ENCODE measurements around the gene LOX. TPM values are rescaled to one million over a fixed set of nuclear protein-coding genes. Genes with fewer than 3 reads are reported as not detected.

Gene LOX
- total and polyA plus RNA-seq, 2 experiments from 2014 or later: 1.5 to 1.8 TPM

DNA sequence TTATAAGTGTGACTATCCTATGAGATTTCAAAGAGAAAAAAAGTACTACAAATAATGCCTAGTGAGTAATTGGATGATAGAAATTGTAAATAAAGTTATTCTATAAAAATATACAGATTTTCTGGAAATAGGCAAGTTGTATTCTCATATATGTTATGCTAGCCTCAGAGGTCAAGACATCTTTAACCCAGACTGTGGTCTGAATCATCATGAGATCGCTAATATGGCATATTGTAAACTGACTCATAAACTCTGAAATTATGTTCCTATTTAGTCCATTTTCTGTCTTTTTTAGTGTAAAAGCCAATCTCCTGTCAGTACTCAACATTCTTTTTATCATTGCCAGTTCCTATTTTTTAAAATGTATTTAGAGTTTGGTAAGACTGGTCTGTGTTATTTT is 14.2 kb downstream of the LOX start:
- H4K20me1 ChIP-seq (replicated peaks; ENCODE audit: insufficient read depth): no peaks in the 10 kb centered on the region
- Mint-ChIP-seq H3K27ac (no peak overlapping the region), H3K4me3 (no peak overlapping the region), H3K27me3 (ENCODE audit: insufficient read depth, low read depth, poor library complexity) (peaks cover 2% of the 10 kb centered on the region), H3K4me1 (peaks cover 11% of the 10 kb centered on the region), H3K9me3 (no peaks in the 10 kb centered on the region), H3K36me3 (ENCODE audit: low read depth) (no peaks in the 10 kb centered on the region)
- no peak overlapping the region for H3K4me2 ChIP-seq
- no peaks in the 10 kb centered on the region for H3K9me2 ChIP-seq (ENCODE audit: insufficient read depth)
- H3K27ac ChIP-seq (ENCODE audit: low read depth): no peak overlapping the region
- ATAC-seq: no peak
- H3K4me1 ChIP-seq (ENCODE audit: insufficient read depth): no peaks in the 10 kb centered on the region
- no peaks in the 10 kb centered on the region for H3K27me3 ChIP-seq (ENCODE audit: insufficient read depth)
- no peaks in the 10 kb centered on the region for H3K36me3 ChIP-seq (ENCODE audit: insufficient read depth)
- no peak overlapping the region for H2AFZ ChIP-seq
- DNase-seq (ENCODE audit: low spot score): no peak
- H3K4me3 ChIP-seq: no peak overlapping the region
- TF ChIP-seq CREB1 (CRISPR knock-in tag; IDR thresholded peaks at IDR 0.05; ENCODE audit: low read depth): no peak
- TF ChIP-seq, protein P1, sequence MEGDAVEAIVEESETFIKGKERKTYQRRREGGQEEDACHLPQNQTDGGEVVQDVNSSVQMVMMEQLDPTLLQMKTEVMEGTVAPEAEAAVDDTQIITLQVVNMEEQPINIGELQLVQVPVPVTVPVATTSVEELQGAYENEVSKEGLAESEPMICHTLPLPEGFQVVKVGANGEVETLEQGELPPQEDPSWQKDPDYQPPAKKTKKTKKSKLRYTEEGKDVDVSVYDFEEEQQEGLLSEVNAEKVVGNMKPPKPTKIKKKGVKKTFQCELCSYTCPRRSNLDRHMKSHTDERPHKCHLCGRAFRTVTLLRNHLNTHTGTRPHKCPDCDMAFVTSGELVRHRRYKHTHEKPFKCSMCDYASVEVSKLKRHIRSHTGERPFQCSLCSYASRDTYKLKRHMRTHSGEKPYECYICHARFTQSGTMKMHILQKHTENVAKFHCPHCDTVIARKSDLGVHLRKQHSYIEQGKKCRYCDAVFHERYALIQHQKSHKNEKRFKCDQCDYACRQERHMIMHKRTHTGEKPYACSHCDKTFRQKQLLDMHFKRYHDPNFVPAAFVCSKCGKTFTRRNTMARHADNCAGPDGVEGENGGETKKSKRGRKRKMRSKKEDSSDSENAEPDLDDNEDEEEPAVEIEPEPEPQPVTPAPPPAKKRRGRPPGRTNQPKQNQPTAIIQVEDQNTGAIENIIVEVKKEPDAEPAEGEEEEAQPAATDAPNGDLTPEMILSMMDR (conservative IDR thresholded peaks at IDR 0.05; ENCODE audit: low read depth in 2 of 2): no peak
- no peak for TF ChIP-seq ZNF114 (CRISPR knock-in tag; IDR thresholded peaks at IDR 0.05)
- no peaks in the 10 kb centered on the region for H3F3A ChIP-seq (replicated peaks; ENCODE audit: low read depth)
- H3K79me2 ChIP-seq (replicated peaks; ENCODE audit: insufficient read depth): no peaks in the 10 kb centered on the region

DNA sequence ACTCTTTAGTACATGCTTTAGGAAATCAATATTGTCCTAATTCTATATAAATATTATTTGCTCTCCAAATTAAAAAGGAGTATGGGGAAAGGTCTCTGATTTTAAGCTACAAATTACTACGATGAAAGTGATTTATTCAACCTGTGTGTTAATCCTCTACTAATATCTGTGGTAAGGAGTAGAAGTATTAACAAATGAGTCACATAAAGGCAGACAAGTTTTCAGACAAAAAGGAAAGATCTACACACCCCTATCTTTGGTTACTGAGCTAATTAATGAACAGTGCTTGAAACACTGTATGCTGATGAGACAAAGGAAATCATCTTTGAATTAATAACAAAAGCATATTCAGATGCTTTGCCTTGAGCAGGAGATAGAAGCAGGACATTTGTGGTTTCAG is 15.9 kb downstream of the LOX start:
- H3K4me3 Mint-ChIP-seq: no peak overlapping the region
- H3F3A ChIP-seq (replicated peaks; ENCODE audit: low read depth): no peaks in the 10 kb centered on the region
- no peaks in the 10 kb centered on the region for H4K20me1 ChIP-seq (replicated peaks; ENCODE audit: insufficient read depth)
- H3K4me2 ChIP-seq: no peak overlapping the region
- ATAC-seq (no peak), DNase-seq (ENCODE audit: low spot score) (no peak)
- peaks cover 2% of the 10 kb centered on the region for H3K27me3 Mint-ChIP-seq (ENCODE audit: insufficient read depth, low read depth, poor library complexity)
- no peak overlapping the region for H2AFZ ChIP-seq
- H3K4me1 Mint-ChIP-seq: peaks cover 11% of the 10 kb centered on the region; the same call in 2 of the 3 replicates
- no peaks in the 10 kb centered on the region for H3K79me2 ChIP-seq (replicated peaks; ENCODE audit: insufficient read depth)
- no peaks in the 10 kb centered on the region for H3K9me3 Mint-ChIP-seq
- no peak overlapping the region for H3K27ac ChIP-seq (ENCODE audit: low read depth)
- H3K36me3 Mint-ChIP-seq (ENCODE audit: low read depth): no peaks in the 10 kb centered on the region
- no peaks in the 10 kb centered on the region for H3K36me3 ChIP-seq (ENCODE audit: insufficient read depth)
- H3K9me2 ChIP-seq (ENCODE audit: insufficient read depth): no peaks in the 10 kb centered on the region
- no peaks in the 10 kb centered on the region for H3K27me3 ChIP-seq (ENCODE audit: insufficient read depth)
- H3K4me1 ChIP-seq (ENCODE audit: insufficient read depth): no peaks in the 10 kb centered on the region
- no peak overlapping the region for H3K27ac Mint-ChIP-seq
- no peak overlapping the region for H3K4me3 ChIP-seq
- TF ChIP-seq, protein P1 (conservative IDR thresholded peaks at IDR 0.05; ENCODE audit: low read depth in 2 of 2): no peak
- TF ChIP-seq, protein P2, sequence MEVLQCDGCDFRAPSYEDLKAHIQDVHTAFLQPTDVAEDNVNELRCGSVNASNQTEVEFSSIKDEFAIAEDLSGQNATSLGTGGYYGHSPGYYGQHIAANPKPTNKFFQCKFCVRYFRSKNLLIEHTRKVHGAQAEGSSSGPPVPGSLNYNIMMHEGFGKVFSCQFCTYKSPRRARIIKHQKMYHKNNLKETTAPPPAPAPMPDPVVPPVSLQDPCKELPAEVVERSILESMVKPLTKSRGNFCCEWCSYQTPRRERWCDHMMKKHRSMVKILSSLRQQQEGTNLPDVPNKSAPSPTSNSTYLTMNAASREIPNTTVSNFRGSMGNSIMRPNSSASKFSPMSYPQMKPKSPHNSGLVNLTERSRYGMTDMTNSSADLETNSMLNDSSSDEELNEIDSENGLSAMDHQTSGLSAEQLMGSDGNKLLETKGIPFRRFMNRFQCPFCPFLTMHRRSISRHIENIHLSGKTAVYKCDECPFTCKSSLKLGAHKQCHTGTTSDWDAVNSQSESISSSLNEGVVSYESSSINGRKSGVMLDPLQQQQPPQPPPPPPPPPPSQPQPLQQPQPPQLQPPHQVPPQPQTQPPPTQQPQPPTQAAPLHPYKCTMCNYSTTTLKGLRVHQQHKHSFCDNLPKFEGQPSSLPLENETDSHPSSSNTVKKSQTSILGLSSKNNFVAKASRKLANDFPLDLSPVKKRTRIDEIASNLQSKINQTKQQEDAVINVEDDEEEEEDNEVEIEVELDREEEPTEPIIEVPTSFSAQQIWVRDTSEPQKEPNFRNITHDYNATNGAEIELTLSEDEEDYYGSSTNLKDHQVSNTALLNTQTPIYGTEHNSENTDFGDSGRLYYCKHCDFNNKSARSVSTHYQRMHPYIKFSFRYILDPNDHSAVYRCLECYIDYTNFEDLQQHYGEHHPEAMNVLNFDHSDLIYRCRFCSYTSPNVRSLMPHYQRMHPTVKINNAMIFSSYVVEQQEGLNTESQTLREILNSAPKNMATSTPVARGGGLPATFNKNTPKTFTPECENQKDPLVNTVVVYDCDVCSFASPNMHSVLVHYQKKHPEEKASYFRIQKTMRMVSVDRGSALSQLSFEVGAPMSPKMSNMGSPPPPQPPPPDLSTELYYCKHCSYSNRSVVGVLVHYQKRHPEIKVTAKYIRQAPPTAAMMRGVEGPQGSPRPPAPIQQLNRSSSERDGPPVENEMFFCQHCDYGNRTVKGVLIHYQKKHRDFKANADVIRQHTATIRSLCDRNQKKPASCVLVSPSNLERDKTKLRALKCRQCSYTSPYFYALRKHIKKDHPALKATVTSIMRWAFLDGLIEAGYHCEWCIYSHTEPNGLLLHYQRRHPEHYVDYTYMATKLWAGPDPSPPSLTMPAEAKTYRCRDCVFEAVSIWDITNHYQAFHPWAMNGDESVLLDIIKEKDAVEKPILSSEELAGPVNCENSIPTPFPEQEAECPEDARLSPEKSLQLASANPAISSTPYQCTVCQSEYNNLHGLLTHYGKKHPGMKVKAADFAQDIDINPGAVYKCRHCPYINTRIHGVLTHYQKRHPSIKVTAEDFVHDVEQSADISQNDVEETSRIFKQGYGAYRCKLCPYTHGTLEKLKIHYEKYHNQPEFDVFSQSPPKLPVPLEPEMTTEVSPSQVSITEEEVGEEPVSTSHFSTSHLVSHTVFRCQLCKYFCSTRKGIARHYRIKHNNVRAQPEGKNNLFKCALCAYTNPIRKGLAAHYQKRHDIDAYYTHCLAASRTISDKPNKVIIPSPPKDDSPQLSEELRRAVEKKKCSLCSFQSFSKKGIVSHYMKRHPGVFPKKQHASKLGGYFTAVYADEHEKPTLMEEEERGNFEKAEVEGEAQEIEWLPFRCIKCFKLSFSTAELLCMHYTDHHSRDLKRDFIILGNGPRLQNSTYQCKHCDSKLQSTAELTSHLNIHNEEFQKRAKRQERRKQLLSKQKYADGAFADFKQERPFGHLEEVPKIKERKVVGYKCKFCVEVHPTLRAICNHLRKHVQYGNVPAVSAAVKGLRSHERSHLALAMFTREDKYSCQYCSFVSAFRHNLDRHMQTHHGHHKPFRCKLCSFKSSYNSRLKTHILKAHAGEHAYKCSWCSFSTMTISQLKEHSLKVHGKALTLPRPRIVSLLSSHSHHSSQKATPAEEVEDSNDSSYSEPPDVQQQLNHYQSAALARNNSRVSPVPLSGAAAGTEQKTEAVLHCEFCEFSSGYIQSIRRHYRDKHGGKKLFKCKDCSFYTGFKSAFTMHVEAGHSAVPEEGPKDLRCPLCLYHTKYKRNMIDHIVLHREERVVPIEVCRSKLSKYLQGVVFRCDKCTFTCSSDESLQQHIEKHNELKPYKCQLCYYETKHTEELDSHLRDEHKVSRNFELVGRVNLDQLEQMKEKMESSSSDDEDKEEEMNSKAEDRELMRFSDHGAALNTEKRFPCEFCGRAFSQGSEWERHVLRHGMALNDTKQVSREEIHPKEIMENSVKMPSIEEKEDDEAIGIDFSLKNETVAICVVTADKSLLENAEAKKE (CRISPR knock-in tag; IDR thresholded peaks at IDR 0.05): no peak
- TF ChIP-seq NANOG (IDR thresholded peaks at IDR 0.05; ENCODE audit: borderline replicate concordance) (no peak), STAT1 (IDR thresholded peaks at IDR 0.05; ENCODE audit: unreplicated experiment) (no peak)
- TF ChIP-seq, protein P3, sequence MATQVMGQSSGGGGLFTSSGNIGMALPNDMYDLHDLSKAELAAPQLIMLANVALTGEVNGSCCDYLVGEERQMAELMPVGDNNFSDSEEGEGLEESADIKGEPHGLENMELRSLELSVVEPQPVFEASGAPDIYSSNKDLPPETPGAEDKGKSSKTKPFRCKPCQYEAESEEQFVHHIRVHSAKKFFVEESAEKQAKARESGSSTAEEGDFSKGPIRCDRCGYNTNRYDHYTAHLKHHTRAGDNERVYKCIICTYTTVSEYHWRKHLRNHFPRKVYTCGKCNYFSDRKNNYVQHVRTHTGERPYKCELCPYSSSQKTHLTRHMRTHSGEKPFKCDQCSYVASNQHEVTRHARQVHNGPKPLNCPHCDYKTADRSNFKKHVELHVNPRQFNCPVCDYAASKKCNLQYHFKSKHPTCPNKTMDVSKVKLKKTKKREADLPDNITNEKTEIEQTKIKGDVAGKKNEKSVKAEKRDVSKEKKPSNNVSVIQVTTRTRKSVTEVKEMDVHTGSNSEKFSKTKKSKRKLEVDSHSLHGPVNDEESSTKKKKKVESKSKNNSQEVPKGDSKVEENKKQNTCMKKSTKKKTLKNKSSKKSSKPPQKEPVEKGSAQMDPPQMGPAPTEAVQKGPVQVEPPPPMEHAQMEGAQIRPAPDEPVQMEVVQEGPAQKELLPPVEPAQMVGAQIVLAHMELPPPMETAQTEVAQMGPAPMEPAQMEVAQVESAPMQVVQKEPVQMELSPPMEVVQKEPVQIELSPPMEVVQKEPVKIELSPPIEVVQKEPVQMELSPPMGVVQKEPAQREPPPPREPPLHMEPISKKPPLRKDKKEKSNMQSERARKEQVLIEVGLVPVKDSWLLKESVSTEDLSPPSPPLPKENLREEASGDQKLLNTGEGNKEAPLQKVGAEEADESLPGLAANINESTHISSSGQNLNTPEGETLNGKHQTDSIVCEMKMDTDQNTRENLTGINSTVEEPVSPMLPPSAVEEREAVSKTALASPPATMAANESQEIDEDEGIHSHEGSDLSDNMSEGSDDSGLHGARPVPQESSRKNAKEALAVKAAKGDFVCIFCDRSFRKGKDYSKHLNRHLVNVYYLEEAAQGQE (IDR thresholded peaks at IDR 0.05; ENCODE audit: unreplicated experiment): no peak

Data from GM23338 (cell line).